T-helper 1 cell (primary cell): ENCODE data around the gene PPP2R5B.

Experiments used
- DNase-seq, 5 donors: peaks; one replicate each; pipeline ENCODE4 v3.0.0-alpha.2; 2012 to 2020
- total RNA-seq, 4 donors: gene quantifications; one replicate each; lab custom pipeline; 2026; lab: John Stamatoyannopoulos, UW

PPP2R5B gene
- 20.6 to 28.1 (median 24.9) reads per million in 4 donors for total RNA-seq

GRCh38 chr11:64923944-64924909 is at the start of gene PPP2R5B:
PPP2R5B (plus strand) TSS chr11:64924689; CDS start chr11:64925735, 1,046 bp downstream.
- peak; percentile 81 to 92 (median 87) for DNase-seq

GRCh38 chr11:64875369-64876228 is 48.9 kb upstream of the PPP2R5B start:
- no peak for DNase-seq

- DNase-seq: peak in 1 of 5 donors; percentile 61
Observed at GRCh38 chr11:64876229-64876750, 48.2 kb upstream of the PPP2R5B start.

- no peak for DNase-seq
Observed at GRCh38 chr11:64876835-64877341, 47.6 kb upstream of the PPP2R5B start.

- no peak for DNase-seq
Observed at GRCh38 chr11:64877390-64878222, 46.9 kb upstream of the PPP2R5B start.

GRCh38 chr11:64878223-64878493 is 46.3 kb upstream of the PPP2R5B start:
- DNase-seq: no peak

GRCh38 chr11:64878494-64879243 is 45.8 kb upstream of the PPP2R5B start, which contains the start of gene EHD1:
EHD1 (minus strand) TSS chr11:64878621; CDS start chr11:64878464, 157 bp downstream.
- DNase-seq: peak; percentile 99 to 100 (median 100)

GRCh38 chr11:64879244-64879900 is 45.1 kb upstream of the PPP2R5B start:
- DNase-seq: no peak

- DNase-seq: peak in 1 of 5 donors; percentile 57
Observed at GRCh38 chr11:64880240-64881001, 44.1 kb upstream of the PPP2R5B start.

GRCh38 chr11:64881476-64881875 is 43.0 kb upstream of the PPP2R5B start:
- DNase-seq: no peak

- DNase-seq: no peak
Observed at GRCh38 chr11:64882243-64882642, 42.2 kb upstream of the PPP2R5B start.

- no peak for DNase-seq
Observed at GRCh38 chr11:64883575-64883974, 40.9 kb upstream of the PPP2R5B start.

- DNase-seq: no peak
Observed at GRCh38 chr11:64884019-64884418, 40.5 kb upstream of the PPP2R5B start.

GRCh38 chr11:64885367-64886286 is 38.9 kb upstream of the PPP2R5B start:
- peak in 1 of 5 donors; percentile 73 for DNase-seq

GRCh38 chr11:64887234-64887756 is 37.2 kb upstream of the PPP2R5B start:
- no peak for DNase-seq

- DNase-seq: peak; percentile 70 to 82 (median 80)
Observed at GRCh38 chr11:64887757-64888405, 36.6 kb upstream of the PPP2R5B start.

- DNase-seq: no peak
Observed at GRCh38 chr11:64888406-64888728, 36.1 kb upstream of the PPP2R5B start.
